ENCODE measurements around the gene LRRC25. TPM values are rescaled to one million over a fixed set of nuclear protein-coding genes. Genes with fewer than 3 reads are reported as not detected.
"Not testable (repeated sequence)": the region's sequence is repeated elsewhere in the genome, so short reads cannot be mapped to it uniquely, and the experiment has no call there.

LRRC25 gene
- total RNA-seq, 2 experiments from 2014 or later = 0.53 to 0.68 TPM

- Mint-ChIP-seq H3K4me1 (ENCODE audit: low read depth) (peaks cover 18% of the 10 kb centered on the region), H3K9me3 (ENCODE audit: insufficient read depth) (no peaks in the 10 kb centered on the region), H3K4me3 (no peak overlapping the region), H3K27ac (peak overlapping the region; percentile 71), H3K36me3 (ENCODE audit: low read depth) (peaks cover 34% of the 10 kb centered on the region), H3K27me3 (ENCODE audit: low read depth) (no peaks in the 10 kb centered on the region)
- DNase-seq (no peak), ATAC-seq (no peak)
- POLR2A ChIA-PET = no interaction called here
- CTCF ChIA-PET = interaction anchor here (0.9 to 1.3 kb wide), 3 partner anchors 15 to 86 kb away, joined by 3 to 5 read pairs (median 3); no protein-coding TSS in a partner anchor
Measured at GRCh38 chr19:18364826-18365528, 32.4 kb downstream of the LRRC25 start.

- not testable (repeated sequence) for H3K27me3 Mint-ChIP-seq (ENCODE audit: low read depth)
- H3K27ac Mint-ChIP-seq = peak overlapping the region; percentile 71
Measured at GRCh38 chr19:18364277-18364825, 33.1 kb downstream of the LRRC25 start.

GRCh38 chr19:18363787-18364186 is 33.6 kb downstream of the LRRC25 start:
- Mint-ChIP-seq H3K4me1 (ENCODE audit: low read depth) (peaks cover 18% of the 10 kb centered on the region), H3K36me3 (ENCODE audit: low read depth) (peaks cover 43% of the 10 kb centered on the region), H3K4me3 (no peak overlapping the region), H3K9me3 (ENCODE audit: insufficient read depth) (no peaks in the 10 kb centered on the region), H3K27me3 (ENCODE audit: low read depth) (no peaks in the 10 kb centered on the region), H3K27ac (no peak overlapping the region)
- DNase-seq = no peak
- ChIA-PET POLR2A (no interaction called here), CTCF (interaction anchor here (1.0 kb wide), 1 partner anchor 24 kb away, joined by 3 read pairs; no protein-coding TSS in a partner anchor)
- no peak for ATAC-seq

More at GRCh38 chr19:18364277-18364825, 33.1 kb downstream of the LRRC25 start:
- H3K9me3 Mint-ChIP-seq (ENCODE audit: insufficient read depth); POLR2A ChIA-PET; H3K4me3 Mint-ChIP-seq; DNase-seq; ATAC-seq: not testable (repeated sequence)
- H3K4me1 Mint-ChIP-seq (ENCODE audit: low read depth) = peaks cover 18% of the 10 kb centered on the region
- peaks cover 39% of the 10 kb centered on the region for H3K36me3 Mint-ChIP-seq (ENCODE audit: low read depth)
- CTCF ChIA-PET = interaction anchor here (0.9 kb wide), 2 partner anchors 25 to 85 kb away, joined by 3 read pairs; no protein-coding TSS in a partner anchor

GRCh38 chr19:18362934-18363542 is 34.4 kb downstream of the LRRC25 start:
- Mint-ChIP-seq H3K4me1 (ENCODE audit: low read depth) (peaks cover 18% of the 10 kb centered on the region), H3K27me3 (ENCODE audit: low read depth) (no peaks in the 10 kb centered on the region), H3K36me3 (ENCODE audit: low read depth) (peaks cover 48% of the 10 kb centered on the region), H3K9me3 (ENCODE audit: insufficient read depth) (no peaks in the 10 kb centered on the region), H3K4me3 (no peak overlapping the region), H3K27ac (no peak overlapping the region)
- no peak for ATAC-seq
- ChIA-PET POLR2A (no interaction called here), CTCF (interaction anchor here (1.0 kb wide), 2 partner anchors 25 to 84 kb away, joined by 3 read pairs; no protein-coding TSS in a partner anchor)
- no peak for DNase-seq

- no peak overlapping the region for H3K4me3 Mint-ChIP-seq
- ChIA-PET POLR2A (no interaction called here), CTCF (no interaction called here)
- DNase-seq (no peak), ATAC-seq (no peak)
- no peaks in the 10 kb centered on the region for H3K27me3 Mint-ChIP-seq (ENCODE audit: low read depth)
- H3K4me1 Mint-ChIP-seq (ENCODE audit: low read depth) = peaks cover 18% of the 10 kb centered on the region
- no peaks in the 10 kb centered on the region for H3K9me3 Mint-ChIP-seq (ENCODE audit: insufficient read depth)
- peaks cover 59% of the 10 kb centered on the region for H3K36me3 Mint-ChIP-seq (ENCODE audit: low read depth)
- H3K27ac Mint-ChIP-seq = no peak overlapping the region
Measured at GRCh38 chr19:18361646-18362045, 35.8 kb downstream of the LRRC25 start.

- Mint-ChIP-seq H3K27ac (no peak overlapping the region), H3K27me3 (ENCODE audit: low read depth) (no peaks in the 10 kb centered on the region), H3K9me3 (ENCODE audit: insufficient read depth) (no peaks in the 10 kb centered on the region), H3K4me3 (no peak overlapping the region), H3K36me3 (ENCODE audit: low read depth) (peaks cover 39% of the 10 kb centered on the region), H3K4me1 (ENCODE audit: low read depth) (no peaks in the 10 kb centered on the region)
- ATAC-seq (no peak), DNase-seq (no peak)
- ChIA-PET CTCF (no interaction called here), POLR2A (no interaction called here)
Measured at GRCh38 chr19:18357041-18357440, 40.4 kb downstream of the LRRC25 start.

GRCh38 chr19:18354743-18355142 is 42.7 kb downstream of the LRRC25 start:
- H3K4me3 Mint-ChIP-seq; H3K27ac Mint-ChIP-seq; H3K4me1 Mint-ChIP-seq (ENCODE audit: low read depth); H3K27me3 Mint-ChIP-seq (ENCODE audit: low read depth); H3K9me3 Mint-ChIP-seq (ENCODE audit: insufficient read depth); ATAC-seq; POLR2A ChIA-PET; DNase-seq: not testable (repeated sequence)
- H3K36me3 Mint-ChIP-seq (ENCODE audit: low read depth) = peaks cover 36% of the 10 kb centered on the region
- CTCF ChIA-PET = interaction anchor here (0.7 to 1.6 kb wide), 2 partner anchors 33 to 76 kb away, joined by 3 to 5 read pairs; no protein-coding TSS in a partner anchor

GRCh38 chr19:18353378-18354005 is 43.9 kb downstream of the LRRC25 start:
- H3K9me3 Mint-ChIP-seq (ENCODE audit: insufficient read depth) = no peaks in the 10 kb centered on the region
- H3K27ac Mint-ChIP-seq = no peak overlapping the region
- H3K4me3 Mint-ChIP-seq = no peak overlapping the region
- peaks cover 29% of the 10 kb centered on the region for H3K36me3 Mint-ChIP-seq (ENCODE audit: low read depth)
- ATAC-seq = no peak
- H3K27me3 Mint-ChIP-seq (ENCODE audit: low read depth) = no peaks in the 10 kb centered on the region
- ChIA-PET POLR2A (no interaction called here), CTCF (interaction anchor here (0.9 kb wide), 1 partner anchor 34 kb away, joined by 3 read pairs; no protein-coding TSS in a partner anchor)
- no peak for DNase-seq
- no peaks in the 10 kb centered on the region for H3K4me1 Mint-ChIP-seq (ENCODE audit: low read depth)

- H3K4me3 Mint-ChIP-seq = no peak overlapping the region
- DNase-seq (no peak), ATAC-seq (no peak)
- peaks cover 16% of the 10 kb centered on the region for H3K36me3 Mint-ChIP-seq (ENCODE audit: low read depth)
- H3K4me1 Mint-ChIP-seq (ENCODE audit: low read depth) = no peaks in the 10 kb centered on the region
- POLR2A ChIA-PET = no interaction called here
- no peaks in the 10 kb centered on the region for H3K9me3 Mint-ChIP-seq (ENCODE audit: insufficient read depth)
- no peaks in the 10 kb centered on the region for H3K27me3 Mint-ChIP-seq (ENCODE audit: low read depth)
- no peak overlapping the region for H3K27ac Mint-ChIP-seq
- CTCF ChIA-PET = no interaction called here
Measured at GRCh38 chr19:18351544-18351943, 45.9 kb downstream of the LRRC25 start.

- CTCF ChIA-PET = interaction anchor here (0.6 to 2.6 kb wide), 5 partner anchors 15 to 71 kb away, joined by 3 to 17 read pairs (median 4); no protein-coding TSS in a partner anchor
- POLR2A ChIA-PET = no interaction called here
- no peaks in the 10 kb centered on the region for H3K9me3 Mint-ChIP-seq (ENCODE audit: insufficient read depth)
- no peak overlapping the region for H3K4me3 Mint-ChIP-seq
- peaks cover 6% of the 10 kb centered on the region for H3K4me1 Mint-ChIP-seq (ENCODE audit: low read depth)
- H3K36me3 Mint-ChIP-seq (ENCODE audit: low read depth) = peaks cover 12% of the 10 kb centered on the region
- H3K27ac Mint-ChIP-seq = no peak overlapping the region
- DNase-seq = no peak
- no peaks in the 10 kb centered on the region for H3K27me3 Mint-ChIP-seq (ENCODE audit: low read depth)
- no peak for ATAC-seq
Measured at GRCh38 chr19:18350490-18350889, 46.9 kb downstream of the LRRC25 start.

- H3K27ac Mint-ChIP-seq = no peak overlapping the region
- ChIA-PET CTCF (interaction anchor here (0.8 to 2.6 kb wide), 5 partner anchors 16 to 98 kb away, joined by 3 to 17 read pairs (median 4); no protein-coding TSS in a partner anchor), POLR2A (no interaction called here)
- H3K27me3 Mint-ChIP-seq (ENCODE audit: low read depth) = no peaks in the 10 kb centered on the region
- H3K4me3 Mint-ChIP-seq = no peak overlapping the region
- peaks cover 6% of the 10 kb centered on the region for H3K4me1 Mint-ChIP-seq (ENCODE audit: low read depth)
- peaks cover 11% of the 10 kb centered on the region for H3K36me3 Mint-ChIP-seq (ENCODE audit: low read depth)
- DNase-seq = peak; percentile 58
- ATAC-seq = no peak
- H3K9me3 Mint-ChIP-seq (ENCODE audit: insufficient read depth) = no peaks in the 10 kb centered on the region
Measured at GRCh38 chr19:18349524-18350128, 47.8 kb downstream of the LRRC25 start.
